22Rv1 (cell line): ENCODE data around the gene KIAA0753.
"Not testable (repeated sequence)": the region's sequence is repeated elsewhere in the genome, so short reads cannot be mapped to it uniquely, and the experiment has no call there.

Source experiments
- H3K27ac ChIP-seq: fragments of 450-650 bp; 2 replicates; pipeline ENCODE4 v1.5.1; 2017
- ZFX ChIP-seq: fragments of 450-650 bp; IDR thresholded peaks from 2 replicates; pipeline ENCODE4 v1.6.1; 2017; ENCODE audit warnings: antibody characterized with exemption, borderline replicate concordance
- TF ChIP-seq, protein P1 (sequence below): fragments of 450-650 bp; IDR thresholded peaks from 2 replicates; pipeline ENCODE4 v1.5.1; 2017; ENCODE audit warnings: mild to moderate bottlenecking

KIAA0753 gene

DNA sequence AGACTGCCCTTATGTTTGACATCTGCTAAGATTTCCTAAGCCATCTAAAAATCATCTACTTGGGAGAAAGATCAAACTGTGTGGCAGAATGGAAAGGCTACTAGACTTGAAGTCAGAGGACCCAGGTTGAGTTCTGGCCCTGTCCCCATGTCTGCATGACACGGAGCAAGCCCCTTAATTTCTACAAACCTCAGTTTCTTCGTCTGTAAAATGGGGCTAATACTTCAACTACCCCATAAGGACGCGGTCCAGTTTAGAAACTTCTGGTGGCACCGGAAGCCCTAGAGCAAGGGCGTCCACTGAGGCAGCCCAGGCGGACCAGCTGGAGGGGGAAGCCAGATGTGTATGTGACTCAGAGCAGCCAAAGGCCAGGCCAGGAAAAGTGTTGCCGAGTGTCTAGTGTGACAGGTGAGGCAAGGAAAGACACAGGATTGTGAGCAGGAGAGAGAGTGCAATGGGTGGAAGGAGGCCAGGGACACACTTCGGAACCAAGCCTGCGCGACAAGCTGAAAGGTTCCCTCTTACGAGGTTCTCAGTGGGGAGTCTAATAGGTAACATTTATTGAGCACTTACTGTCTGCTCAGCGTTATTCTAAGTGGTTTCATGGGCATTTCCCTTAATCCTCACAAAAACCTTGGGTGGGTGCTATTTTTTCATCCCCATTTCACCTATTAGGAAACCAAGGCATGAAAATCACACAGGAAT, 66.4 kb downstream of the KIAA0753 start:
- TF ChIP-seq ZFX: no peak
- TF ChIP-seq, protein P1, sequence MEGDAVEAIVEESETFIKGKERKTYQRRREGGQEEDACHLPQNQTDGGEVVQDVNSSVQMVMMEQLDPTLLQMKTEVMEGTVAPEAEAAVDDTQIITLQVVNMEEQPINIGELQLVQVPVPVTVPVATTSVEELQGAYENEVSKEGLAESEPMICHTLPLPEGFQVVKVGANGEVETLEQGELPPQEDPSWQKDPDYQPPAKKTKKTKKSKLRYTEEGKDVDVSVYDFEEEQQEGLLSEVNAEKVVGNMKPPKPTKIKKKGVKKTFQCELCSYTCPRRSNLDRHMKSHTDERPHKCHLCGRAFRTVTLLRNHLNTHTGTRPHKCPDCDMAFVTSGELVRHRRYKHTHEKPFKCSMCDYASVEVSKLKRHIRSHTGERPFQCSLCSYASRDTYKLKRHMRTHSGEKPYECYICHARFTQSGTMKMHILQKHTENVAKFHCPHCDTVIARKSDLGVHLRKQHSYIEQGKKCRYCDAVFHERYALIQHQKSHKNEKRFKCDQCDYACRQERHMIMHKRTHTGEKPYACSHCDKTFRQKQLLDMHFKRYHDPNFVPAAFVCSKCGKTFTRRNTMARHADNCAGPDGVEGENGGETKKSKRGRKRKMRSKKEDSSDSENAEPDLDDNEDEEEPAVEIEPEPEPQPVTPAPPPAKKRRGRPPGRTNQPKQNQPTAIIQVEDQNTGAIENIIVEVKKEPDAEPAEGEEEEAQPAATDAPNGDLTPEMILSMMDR: no peak
- no peak overlapping the region for H3K27ac ChIP-seq

DNA sequence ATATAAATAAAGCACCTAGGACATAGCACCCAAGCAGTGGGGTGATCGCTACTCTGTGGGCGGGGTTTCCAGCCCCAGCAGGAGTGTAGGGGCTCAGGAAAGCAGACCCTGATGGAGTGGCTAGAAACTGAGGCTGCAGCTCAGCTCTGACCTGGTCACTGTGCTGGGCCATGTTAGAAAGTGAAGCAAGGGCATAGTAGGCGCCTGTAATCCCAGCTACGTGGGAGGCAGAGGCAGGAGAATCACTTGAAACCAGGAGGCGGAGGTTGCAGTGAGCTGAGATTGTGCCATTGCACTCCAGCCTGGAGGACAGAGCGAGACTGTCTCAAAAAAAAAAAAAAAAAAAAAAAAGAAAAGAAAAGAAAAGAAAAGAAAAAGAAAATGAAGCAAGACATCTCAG, 67.0 kb downstream of the KIAA0753 start:
- not testable (repeated sequence) for H3K27ac ChIP-seq

DNA sequence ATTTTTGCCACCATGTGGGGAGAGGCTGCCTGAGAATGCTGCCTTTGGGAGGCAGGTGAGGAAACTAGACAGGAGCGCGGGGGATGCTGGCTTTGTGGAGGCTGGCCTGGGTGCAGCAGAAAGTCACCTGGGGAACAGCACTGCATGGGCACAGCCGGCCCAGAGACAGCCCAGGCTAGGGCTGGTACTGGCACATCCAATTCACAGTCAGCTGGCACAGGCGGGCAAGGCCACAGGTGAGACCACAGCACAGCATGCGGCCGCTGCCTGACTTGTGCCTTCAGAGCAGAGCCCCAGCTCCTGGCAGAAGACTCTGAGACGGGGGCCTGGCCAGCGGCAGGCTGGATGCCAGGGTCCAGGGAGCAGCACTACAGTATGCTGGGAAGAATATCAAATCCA, 67.5 kb downstream of the KIAA0753 start:
- H3K27ac ChIP-seq: no peak overlapping the region

DNA sequence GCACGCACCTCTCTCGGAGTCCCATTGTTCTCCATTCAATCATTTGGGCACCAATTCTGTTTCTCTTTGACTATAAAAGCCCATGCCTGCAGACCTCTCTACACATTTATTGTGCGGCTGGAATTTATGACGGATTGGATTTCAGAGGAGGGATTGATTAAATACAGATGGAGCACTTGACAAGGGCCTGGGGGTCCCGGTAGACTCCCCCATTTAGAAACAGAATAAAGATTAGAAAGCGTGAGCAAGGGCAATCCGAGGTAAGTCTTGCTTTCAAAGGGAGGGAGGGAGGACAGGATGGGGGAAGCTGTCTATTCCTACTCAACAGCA, 69.1 kb downstream of the KIAA0753 start:
- H3K27ac ChIP-seq: no peak overlapping the region
- TF ChIP-seq ZFX: no peak
- TF ChIP-seq, protein P1: no peak

More for the DNA sequence above, 67.5 kb downstream of the KIAA0753 start:
- TF ChIP-seq ZFX: no peak
- TF ChIP-seq, protein P1: no peak

DNA sequence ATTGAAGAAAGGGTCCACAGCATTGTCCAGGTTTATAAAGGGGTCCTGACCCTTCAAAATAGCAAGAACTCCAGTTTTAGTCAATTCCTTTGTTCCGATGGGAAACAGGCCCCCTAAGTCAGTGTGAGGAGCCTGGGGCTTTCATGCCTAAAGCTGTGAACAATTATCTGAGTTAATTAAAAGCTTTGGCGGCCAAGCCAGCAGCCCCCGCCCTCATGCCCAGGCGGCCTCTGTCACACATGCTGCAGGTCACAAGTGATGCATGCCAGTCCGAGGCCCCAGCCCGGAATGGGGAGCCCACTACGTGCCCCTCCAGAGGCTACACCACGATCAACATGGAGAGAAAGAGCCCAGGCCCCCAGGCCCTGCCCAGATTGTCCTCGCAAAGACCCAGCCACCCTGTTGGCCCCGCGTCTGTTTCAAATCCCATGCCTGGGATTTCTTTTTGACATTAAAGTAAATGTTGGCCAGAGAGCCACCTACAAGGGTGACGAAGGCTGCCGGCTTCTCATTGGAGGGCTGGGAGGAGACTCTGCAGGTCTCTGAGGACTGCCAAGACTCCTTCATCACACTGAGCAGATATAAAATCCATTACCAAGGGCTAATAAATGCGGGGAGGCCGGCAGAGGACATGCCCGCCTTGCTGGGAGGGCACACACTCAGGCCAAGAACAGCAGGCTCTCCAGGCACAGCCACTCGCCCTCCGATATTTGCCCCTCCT, 69.6 kb downstream of the KIAA0753 start:
- TF ChIP-seq, protein P1: no peak
- no peak for TF ChIP-seq ZFX
- H3K27ac ChIP-seq: no peak overlapping the region

DNA sequence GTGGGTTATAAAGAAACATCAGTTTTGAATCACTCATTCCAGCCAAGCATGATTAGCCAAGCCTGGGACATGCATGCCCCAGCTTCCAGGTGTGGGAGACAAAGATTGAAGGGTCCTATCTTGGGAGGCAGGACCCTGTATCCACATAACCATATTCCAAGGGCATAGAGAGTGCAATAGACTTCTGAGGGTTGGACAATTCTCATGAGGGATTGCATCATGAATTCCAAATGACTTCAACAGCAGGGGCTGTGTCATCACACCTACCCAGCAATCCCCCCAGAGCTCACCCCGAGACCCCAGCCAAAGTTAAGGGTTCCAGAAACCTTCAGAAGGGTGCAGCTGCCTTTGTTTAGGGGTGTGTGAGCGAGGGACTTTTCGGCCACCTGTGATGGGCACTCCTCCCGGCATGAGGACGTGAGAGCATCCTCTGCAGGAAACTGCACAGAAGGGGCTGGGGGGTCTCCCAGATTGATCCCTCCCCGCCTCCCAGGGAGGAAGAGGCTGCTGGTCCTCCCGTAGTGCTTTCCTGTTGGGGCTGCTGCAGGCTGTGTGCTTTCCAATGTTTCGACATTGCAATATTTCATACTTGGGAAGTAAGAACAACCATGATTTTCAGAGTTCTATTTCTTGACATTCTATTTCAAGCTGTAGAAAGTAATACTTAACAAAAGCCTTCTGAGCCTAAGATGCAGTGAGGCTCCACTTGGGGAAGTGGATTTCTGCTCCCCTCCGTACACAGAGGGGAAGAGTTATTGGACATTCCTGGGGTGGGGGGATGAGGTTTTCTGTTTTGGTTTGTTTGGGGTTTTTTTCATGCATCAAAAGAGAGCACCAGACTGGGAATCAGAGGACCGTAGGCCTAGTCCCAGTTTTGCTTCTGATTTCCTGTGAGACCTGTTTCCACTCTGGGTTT, 70.9 kb downstream of the KIAA0753 start:
- no peak for TF ChIP-seq ZFX
- H3K27ac ChIP-seq: no peak overlapping the region

DNA sequence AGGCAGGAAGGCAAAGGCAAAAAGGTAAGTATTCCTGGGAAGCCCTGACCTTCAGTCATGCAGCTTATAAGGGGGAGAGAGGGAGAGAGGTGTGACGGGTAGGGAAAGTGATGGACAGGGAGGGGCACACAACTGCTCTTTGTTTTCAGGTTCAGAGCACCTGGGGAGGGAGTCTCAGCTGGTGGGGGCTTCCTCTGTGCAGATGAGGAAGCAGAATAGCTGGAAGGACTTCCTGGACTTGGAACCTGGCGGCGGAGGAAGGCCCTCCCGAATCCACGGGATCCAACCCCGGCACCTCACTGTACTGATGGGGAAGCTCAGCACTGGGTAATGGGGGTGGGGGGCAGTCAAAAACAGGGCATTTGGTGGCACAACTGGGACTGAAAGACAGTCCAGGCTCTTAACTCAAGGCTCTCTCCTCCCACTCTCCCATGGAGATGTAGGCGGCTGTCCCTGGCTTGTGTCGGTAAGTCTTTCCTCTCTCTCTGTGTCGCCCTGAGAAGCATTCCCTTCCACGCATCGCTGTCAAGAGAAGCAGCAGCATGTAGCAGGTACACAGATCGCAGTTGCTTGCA, 72.2 kb downstream of the KIAA0753 start:
- H3K27ac ChIP-seq: no peak overlapping the region
- TF ChIP-seq, protein P1: no peak
- no peak for TF ChIP-seq ZFX
